ENCODE measurements around the gene MYBPHL.
"Not testable (repeated sequence)": the region's sequence is repeated elsewhere in the genome, so short reads cannot be mapped to it uniquely, and the experiment has no call there.

Gene MYBPHL

GRCh38 chr1:109307274-109308021 lies 637 bp upstream of the MYBPHL start:
- DNase-seq (ENCODE audit: low read depth in 2 of 2) = no peak

- DNase-seq (ENCODE audit: low read depth in 2 of 2) = not testable (repeated sequence)
Measured at GRCh38 chr1:109305991-109306390, 820 bp downstream of the MYBPHL start.

DNA sequence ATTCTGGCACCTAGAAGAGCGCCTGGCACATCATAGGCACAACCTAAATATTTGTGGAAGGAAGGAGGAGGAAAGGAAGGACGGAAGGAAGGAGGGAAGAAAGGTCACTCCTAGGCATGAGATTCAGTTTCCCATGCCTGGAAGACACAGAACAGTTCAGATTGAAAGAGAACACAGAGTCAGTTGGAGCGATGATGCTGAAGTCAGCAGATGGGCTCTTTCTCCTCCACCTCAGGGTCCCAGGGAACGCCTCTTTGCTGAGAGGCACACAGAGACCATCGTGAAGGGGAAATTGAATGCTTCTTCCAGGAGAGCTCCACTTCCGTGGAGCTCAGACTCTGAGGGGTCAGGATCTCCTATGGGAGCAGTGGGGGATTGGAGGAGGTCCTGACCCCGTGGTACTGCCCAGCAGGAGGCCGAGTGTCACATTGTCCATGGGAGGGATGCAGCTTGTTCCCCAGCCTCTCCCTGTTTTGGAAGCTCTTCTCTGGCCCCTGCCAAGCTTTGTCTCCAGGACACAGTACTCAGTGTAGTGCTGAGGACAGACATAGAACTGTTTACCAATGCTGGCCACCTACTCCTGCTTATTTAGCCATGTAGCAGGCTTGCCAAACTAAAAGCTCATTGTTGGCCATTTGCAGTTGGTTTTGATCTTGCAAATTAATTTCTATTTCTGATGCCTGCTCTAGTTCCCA lies 2.4 kb downstream of the MYBPHL start:
- no peak for DNase-seq (ENCODE audit: low read depth in 2 of 2)

GRCh38 chr1:109301874-109302273 lies 4.9 kb downstream of the MYBPHL start:
- DNase-seq (ENCODE audit: low read depth in 2 of 2) = no peak

DNA sequence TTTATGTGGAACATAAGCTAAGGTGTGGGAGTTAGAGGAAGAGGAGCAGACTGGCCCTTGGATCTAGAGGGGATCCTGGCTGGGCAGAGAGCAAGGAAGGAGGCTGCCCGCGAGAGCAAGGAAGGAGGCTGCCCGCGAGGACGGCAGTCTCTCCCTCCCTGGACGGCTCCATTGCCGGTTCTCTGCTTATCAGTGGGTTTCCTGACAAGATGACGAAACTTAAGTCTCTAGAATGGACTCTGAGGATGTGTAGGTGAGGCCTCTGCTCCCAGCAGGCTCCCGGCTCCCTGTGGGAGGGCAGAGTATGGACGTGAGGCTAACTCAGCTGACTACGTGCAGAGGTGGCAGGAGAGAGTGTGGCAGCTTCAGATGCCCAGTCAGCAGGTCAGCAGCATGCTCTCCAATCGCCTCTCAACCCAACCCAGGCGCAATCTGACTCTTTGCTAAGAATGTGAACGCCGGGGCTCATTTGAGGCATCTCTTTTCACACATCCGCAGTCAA lies 6.1 kb downstream of the MYBPHL start:
- no peak for DNase-seq (ENCODE audit: low read depth in 2 of 2)

DNA sequence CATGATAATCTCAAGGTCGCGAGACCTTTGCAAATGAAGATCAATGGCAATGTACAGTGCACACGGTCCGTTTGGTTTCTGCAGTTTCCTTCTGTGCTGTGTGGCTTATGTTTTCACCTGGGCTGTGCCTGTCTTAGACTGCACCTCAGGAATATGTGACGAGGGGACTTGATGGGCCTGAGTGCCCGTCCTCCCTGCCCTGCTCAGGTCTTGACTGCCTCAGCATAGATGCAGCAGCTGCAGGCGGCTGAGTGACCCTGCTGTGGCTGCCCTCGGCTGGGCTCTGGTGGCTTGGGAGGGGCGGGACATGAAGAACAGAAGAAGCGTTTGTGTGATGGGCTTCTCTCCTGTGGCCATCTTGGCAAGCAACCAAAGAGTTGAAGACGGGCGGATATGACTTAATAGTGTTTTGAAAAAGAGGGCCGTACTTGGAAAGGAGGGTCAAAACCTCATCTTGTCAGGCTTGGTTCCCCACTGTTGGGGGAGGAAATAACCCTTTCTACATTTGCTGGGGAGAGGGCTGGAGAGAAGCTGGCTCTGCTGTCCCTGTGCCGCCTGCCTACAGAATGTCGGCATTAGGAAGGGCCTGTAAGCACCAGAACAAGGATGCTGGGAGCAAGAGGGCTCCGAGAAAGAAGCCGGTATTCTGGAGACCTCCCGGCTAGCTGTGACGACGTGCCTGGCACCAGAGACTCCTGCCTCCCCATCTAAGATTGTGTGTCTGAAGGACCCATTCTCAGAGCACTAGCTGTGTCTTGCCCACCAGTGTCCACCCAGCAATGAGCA lies 7.1 kb downstream of the MYBPHL start:
- DNase-seq (ENCODE audit: low read depth in 2 of 2) = no peak

DNA sequence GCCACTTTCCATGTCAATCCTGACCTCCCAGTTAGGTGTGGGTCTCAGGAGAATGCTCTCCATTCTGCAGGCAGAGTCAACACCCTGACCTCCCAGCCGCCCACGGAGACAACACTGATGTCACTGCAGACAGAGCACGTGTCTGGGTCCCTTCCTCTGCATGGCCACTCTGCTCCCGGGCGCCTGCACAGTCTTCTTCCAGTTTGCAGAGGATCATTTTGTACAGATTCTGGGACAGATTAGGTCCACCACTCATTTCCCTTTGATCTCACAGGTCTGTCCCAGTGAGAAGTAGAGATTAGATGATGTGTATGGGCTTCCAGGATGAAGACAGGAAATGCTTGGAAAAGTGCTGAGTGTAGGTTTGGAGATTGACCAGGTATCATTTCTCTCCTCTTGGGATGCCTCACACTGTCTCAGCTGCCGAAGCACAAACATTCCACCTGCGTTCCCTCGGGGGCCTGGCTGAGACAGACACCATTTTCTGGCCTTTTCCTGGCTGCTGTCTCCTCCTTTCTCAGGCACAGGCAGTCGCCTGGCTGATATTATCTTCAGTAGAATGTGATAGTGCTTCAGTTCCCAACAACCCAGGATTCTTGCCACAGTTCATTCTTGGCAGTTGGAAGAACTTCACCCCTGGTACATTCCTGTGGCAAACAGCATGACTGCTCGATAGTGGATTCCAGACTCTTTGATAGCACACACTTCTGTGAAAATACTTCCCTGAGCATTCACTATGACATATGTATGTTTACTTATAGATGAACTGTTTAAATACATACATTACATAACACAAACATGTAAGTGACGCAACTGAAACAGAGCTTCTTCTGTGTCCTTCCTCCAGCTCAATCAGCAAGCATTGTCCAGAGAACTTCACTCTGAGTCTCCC lies 7.9 kb downstream of the MYBPHL start:
- no peak for DNase-seq (ENCODE audit: low read depth in 2 of 2)

- DNase-seq (ENCODE audit: low read depth in 2 of 2) = no peak
Measured at GRCh38 chr1:109296782-109297181, 10.0 kb downstream of the MYBPHL start.

- DNase-seq (ENCODE audit: low read depth in 2 of 2) = no peak
Measured at GRCh38 chr1:109295712-109296415, 10.9 kb downstream of the MYBPHL start.

DNA sequence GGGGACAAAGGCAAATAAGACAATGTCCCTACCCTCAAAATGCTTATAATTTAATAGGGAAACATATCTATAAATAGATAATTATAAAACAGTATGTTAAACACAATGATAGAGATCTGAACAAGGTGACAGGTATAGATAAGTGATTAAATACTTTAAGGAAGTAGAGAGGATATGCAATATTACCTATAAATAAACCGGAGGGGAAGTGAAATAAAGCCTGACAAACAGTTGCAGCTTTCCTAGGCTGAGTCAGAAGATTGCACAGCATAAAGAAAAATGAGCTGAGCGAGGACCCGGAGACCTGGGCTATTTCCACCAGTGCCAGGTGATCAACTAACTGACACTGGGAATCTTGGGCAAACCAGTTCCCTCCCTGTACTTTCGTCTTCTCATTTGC lies 12.3 kb downstream of the MYBPHL start:
- DNase-seq (ENCODE audit: low read depth in 2 of 2) = no peak

DNA sequence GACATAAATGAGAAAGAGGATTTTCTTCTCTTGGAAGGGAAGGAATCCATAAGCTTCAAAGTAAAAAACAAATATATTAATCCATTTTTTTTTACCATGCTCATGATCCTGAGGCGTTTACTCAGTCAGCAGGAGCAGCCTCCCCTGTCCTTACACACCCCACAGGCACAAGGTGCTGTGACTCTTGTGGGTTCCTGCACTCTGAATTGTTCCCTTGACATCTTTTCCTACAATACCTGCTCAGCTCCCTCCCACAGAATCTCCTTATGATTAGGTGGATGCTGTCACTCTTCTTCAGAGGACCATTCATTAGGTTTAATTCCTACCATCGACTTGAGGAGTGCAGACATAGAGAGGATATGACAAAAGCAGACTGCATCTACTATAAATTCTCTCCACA lies 13.8 kb downstream of the MYBPHL start:
- DNase-seq (ENCODE audit: low read depth in 2 of 2) = no peak

DNA sequence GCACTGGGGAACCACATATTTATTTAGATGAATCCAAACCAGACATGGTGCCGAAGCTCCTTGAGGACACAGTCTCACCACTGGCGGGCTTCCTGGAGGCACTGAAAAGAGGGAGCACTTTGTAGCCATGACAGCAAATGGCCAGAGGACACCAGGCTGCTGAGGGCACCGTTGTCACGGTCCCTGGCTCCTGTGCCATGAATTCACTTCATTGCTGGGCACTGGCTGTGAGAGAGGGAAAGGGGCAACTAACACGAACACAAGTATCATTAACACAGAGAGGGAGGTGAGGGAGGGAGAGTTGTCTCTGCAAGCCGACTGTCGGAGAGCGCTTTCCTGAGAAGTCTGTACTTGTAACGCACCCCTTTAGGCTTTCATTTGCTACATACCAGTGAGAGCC lies 14.4 kb downstream of the MYBPHL start:
- no peak for DNase-seq (ENCODE audit: low read depth in 2 of 2)

DNA sequence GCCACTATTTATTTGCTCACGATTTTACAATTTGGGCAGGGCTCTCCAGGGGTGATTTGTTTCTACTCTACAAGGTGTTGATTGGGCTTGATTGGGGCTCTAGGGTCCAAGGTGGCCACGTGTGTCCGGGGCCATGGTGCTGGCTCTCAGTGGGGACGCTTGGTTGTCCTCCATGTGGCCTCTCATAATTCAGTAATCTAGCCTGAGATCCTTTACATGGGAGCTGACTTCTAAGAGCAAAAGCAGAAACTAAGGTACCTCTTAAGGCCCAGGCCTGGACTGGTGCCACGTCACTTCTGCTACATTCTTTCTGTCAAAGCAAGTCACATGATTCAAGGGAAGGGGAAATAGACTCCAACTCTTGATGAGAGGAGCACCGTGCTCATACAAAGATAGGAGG lies 15.8 kb downstream of the MYBPHL start:
- DNase-seq (ENCODE audit: low read depth in 2 of 2) = no peak

DNA sequence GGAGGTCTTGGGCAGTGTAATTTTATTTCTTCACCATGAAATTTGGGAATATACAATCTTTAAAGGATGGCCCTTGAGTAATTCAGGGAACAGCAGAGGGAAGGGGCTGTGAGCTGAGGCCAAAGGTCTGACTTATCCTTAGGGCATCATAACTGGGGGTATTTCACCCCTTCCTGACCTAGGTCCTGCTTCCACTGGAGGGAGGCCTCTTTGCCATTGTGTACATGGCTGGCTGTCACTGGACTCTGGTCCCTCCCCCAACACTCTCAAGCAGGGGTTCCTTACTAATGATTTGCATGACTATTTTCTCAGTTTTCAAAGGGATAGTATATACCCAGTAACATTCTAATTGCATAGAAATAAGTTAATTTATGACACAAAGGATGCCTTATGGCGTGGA lies 16.7 kb downstream of the MYBPHL start:
- DNase-seq (ENCODE audit: low read depth in 2 of 2) = no peak

GRCh38 chr1:109286762-109287161 lies 20.0 kb downstream of the MYBPHL start:
- DNase-seq (ENCODE audit: low read depth in 2 of 2) = not testable (repeated sequence)

- DNase-seq (ENCODE audit: low read depth in 2 of 2) = no peak
Measured at GRCh38 chr1:109283748-109284600, 22.8 kb downstream of the MYBPHL start.

DNA sequence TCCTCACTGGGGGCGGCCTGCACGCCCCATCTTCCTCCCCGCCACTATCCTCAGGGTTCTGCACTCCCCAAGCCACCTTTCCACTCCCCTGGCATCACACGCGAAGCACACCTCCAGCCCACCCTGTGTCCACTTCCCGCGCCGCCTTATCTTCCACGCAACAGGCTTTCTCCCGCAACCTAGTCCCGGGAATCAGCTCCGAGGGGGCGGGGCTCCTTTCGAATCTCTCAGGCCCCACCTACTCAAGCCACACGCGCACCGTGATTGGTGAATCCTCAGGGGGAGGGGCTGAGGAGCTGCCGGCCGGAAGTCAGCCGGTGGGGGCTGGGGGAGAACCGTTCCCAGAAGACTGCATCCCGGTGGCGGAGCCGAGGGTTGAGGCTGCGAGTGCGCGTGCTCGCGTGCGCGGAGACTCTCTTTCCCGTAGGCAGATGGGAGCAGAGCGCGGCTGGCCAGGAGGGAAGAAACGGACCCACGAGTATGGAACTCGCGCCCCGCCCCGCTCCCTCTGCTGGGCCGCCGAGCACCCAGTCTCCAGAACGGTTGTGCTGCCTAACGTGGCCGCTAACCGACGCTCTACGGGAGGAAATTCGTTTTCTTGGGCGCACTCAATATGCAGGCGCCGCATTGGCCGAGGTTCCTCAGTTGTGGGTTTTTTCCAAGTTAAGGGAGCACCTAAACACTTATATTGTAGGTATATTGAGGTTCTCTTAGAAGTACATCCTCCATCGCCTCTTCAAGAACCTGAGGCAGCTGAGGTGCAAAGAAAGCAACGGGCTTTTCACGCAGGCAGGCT lies 23.7 kb downstream of the MYBPHL start, which contains the start of gene PSRC1:
Gene PSRC1 (minus strand): TSS at position 194 of the 796 bp plus-strand sequence.
- peak; percentile 81 to 82 for DNase-seq (ENCODE audit: low read depth in 2 of 2)

- DNase-seq (ENCODE audit: low read depth in 2 of 2) = no peak
Measured at GRCh38 chr1:109282497-109282951, 24.3 kb downstream of the MYBPHL start.
